HEK293 (cell line): ENCODE results near the gene TRAPPC1.
A peak's percentile ranks its signal among the peaks of the same experiment; 100 is the strongest.

Experiments
- CTCF ChIA-PET: fragments of 350-600 bp; formaldehyde crosslinking; extraction: SDS; loops from one replicate; lab custom pipeline; 2021; ENCODE audit warnings: antibody characterized with exemption; lab: Yijun Ruan, JAX
- POLR2A ChIA-PET: fragments of 300-600 bp; formaldehyde crosslinking; extraction: SDS; loops from one replicate; lab custom pipeline; 2020; ENCODE audit warnings: antibody characterized with exemption, inconsistent platforms; lab: Yijun Ruan, JAX
- H3K27ac ChIP-seq: fragments of 200-500 bp; sonication (Bioruptor generic); 2 replicates; pipeline ENCODE4 v1.5.1; 2014; ENCODE audit warnings: low read depth, low read length, control low read depth, inconsistent platforms; ENCODE audit errors: extremely low read depth
- H3K36me3 ChIP-seq, 2 experiments: fragments of 200-500 bp in 1 of 2; sonication (Bioruptor generic) in 1 of 2; 1 replicate in 1 of 2; 2 replicates in 1 of 2; pipeline ENCODE4 v1.5.1; 2014 to 2017; ENCODE audit warnings: inconsistent platforms in 2 of 2, low read length in 2 of 2; ENCODE audit not compliant: control insufficient read depth in 2 of 2, insufficient read depth in 1 of 2
- H3K4me1 ChIP-seq: fragments of 200-500 bp; sonication (Bioruptor generic); 2 replicates; pipeline ENCODE4 v1.5.1; 2014; ENCODE audit warnings: mild to moderate bottlenecking, low read length, inconsistent platforms; ENCODE audit not compliant: control insufficient read depth, insufficient read depth
- H3K4me3 ChIP-seq: 2 replicates; pipeline ENCODE4 v1.5.1; 2011; ENCODE audit warnings: low read depth, mild to moderate bottlenecking, control low read depth, low read length, moderate library complexity
- H3K9me3 ChIP-seq: fragments of 200-500 bp; sonication (Bioruptor generic); 2 replicates; pipeline ENCODE4 v1.5.1; 2014; ENCODE audit warnings: low read depth, low read length, inconsistent platforms; ENCODE audit not compliant: control insufficient read depth, insufficient read depth
- KLF7 ChIP-seq: fragments of 450-650 bp; formaldehyde crosslinking; IDR thresholded peaks from 2 replicates; pipeline ENCODE4 v1.5.1; 2016; ENCODE audit warnings: missing biosample characterization, missing genetic modification characterization, borderline replicate concordance
- SETDB1 ChIP-seq: IDR thresholded peaks from one replicate; pipeline ENCODE4 v1.6.1; 2017; ENCODE audit warnings: mild to moderate bottlenecking, low read length, moderate library complexity, mixed read lengths; ENCODE audit not compliant: insufficient read length
- ZBTB17 ChIP-seq: fragments of 450-650 bp; formaldehyde crosslinking; IDR thresholded peaks from 2 replicates; pipeline ENCODE4 v1.5.1; 2016; ENCODE audit warnings: missing biosample characterization, missing genetic modification characterization
- ZNF140 ChIP-seq: fragments of 450-650 bp; formaldehyde crosslinking; IDR thresholded peaks from 2 replicates; pipeline ENCODE4 v1.5.1; 2016; ENCODE audit warnings: missing biosample characterization, missing genetic modification characterization
- ZNF18 ChIP-seq: fragments of 450-650 bp; formaldehyde crosslinking; IDR thresholded peaks from 2 replicates; pipeline ENCODE4 v1.5.1; 2016; ENCODE audit warnings: missing biosample characterization, missing genetic modification characterization
- ZNF221 ChIP-seq: fragments of 450-650 bp; formaldehyde crosslinking; IDR thresholded peaks from 2 replicates; pipeline ENCODE4 v1.5.1; 2017; ENCODE audit warnings: missing biosample characterization, missing genetic modification characterization, borderline replicate concordance
- ZNF24 ChIP-seq: fragments of 450-650 bp; formaldehyde crosslinking; IDR thresholded peaks from 2 replicates; pipeline ENCODE4 v1.5.1; 2016; ENCODE audit warnings: missing biosample characterization, missing genetic modification characterization
- ZNF664 ChIP-seq: fragments of 450-650 bp; formaldehyde crosslinking; IDR thresholded peaks from 2 replicates; pipeline ENCODE4 v1.5.1; 2016; ENCODE audit warnings: missing biosample characterization, missing genetic modification characterization
- ZNF768 ChIP-seq: fragments of 450-650 bp; formaldehyde crosslinking; IDR thresholded peaks from 2 replicates; pipeline ENCODE4 v1.5.1; 2018; ENCODE audit warnings: missing biosample characterization, mild to moderate bottlenecking, missing genetic modification characterization
- TF ChIP-seq, protein P1 (sequence below): fragments of 450-650 bp; formaldehyde crosslinking; IDR thresholded peaks from 2 replicates; pipeline ENCODE4 v1.5.1; 2016; ENCODE audit warnings: missing biosample characterization, missing genetic modification characterization, low read depth
- TF ChIP-seq, protein P2 (sequence below): fragments of 450-650 bp; formaldehyde crosslinking; IDR thresholded peaks from 2 replicates; pipeline ENCODE4 v1.5.1; 2017; ENCODE audit warnings: missing biosample characterization, mild to moderate bottlenecking, missing genetic modification characterization, moderate library complexity

TRAPPC1 gene

DNA sequence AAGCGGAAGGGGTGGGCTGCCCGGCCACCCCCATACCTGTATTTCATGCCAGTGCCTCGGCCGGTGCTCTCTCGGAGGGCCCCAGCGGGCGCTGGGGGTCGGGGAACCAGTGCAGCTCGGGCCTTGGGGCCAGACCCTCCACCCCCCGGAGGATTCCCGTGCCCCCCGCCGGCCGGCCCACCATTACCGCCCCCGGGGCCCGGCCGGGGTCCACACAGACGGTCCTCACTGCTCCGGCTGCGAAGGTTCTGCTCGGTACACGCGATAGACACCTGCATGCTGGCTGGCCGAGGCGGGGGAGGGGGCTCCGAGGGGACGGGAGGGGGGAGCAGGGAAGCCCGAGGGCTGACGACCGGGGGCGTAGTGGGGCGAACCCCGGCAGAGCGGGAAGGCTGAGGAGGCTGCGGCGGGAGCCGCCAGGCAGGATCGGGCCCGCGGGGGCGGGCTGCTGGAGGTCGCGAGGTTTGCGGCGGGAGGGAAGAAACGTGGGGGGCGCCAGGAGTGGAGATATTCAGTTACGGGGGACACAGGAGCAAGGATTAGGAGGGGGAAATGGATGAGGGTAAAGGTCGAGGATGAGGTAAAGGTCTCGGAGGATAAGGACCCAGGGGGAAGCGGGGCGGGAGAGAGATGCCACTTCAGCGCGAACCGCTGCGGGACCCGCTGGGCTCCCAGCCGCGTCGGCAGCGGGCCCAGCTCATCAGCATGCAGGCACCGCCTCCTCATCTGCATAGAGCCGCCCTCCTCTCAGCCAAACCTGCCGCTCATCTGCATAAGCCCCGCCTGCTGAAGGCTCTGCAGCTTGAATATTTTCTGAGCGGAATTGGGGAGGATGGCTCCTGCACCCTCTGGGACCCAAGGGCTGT, 2.4 kb downstream of the TRAPPC1 start, which contains the start of gene KCNAB3:
Gene KCNAB3, minus strand, starts transcription at position 699 of the 866 bp plus-strand sequence. Its CDS starts 421 bp downstream, at position 278.
- ChIA-PET POLR2A (interaction anchor here (1.2 kb wide), 2 partner anchors 9 to 14 kb away, joined by 4 read pairs; partner anchors contain the start of gene RNF227), CTCF (no interaction called here)
- Histone ChIP-seq H3K4me3 (no peak within 1 kb of the TSS), H3K36me3 (peaks cover 5 to 41% of the 10 kb centered on the region in 2 experiments; a peak in 2 of 3 replicates), H3K4me1 (peaks cover 5% of the 10 kb centered on the region; the same call in 1 of the 2 replicates), H3K27ac (no peak within 1 kb of the TSS), H3K9me3 (no peaks in the 10 kb centered on the region)
- TF ChIP-seq ZNF140 (tag by site-specific recombination) (peak; percentile 17; the same call in 1 of the 2 replicates), ZNF18 (tag by site-specific recombination) (no peak)

DNA sequence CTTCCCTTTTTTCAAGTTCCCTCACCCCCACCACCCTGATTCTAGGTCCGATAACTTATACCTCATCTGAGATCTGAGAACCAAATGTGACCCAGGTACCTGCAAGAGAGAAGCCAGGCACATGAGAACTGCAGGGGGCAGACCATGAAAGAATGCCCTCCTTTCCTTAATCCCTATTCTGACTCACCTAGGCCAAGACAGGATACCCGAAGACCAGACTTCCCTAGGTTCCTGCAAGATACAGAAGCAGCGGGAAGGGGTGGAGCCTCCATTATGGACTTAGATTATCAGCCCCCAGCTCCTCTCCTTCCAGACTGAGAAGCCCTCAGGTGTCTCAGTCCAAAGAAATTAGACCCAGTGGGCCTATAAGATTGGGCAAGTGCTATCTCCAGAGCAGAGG, 4.2 kb downstream of the TRAPPC1 start:
- ChIA-PET CTCF (no interaction called here), POLR2A (interaction anchor here (1.1 kb wide), 1 partner anchor 12 kb away, joined by 4 read pairs; the partner anchor contains the start of gene RNF227)
- Histone ChIP-seq H3K4me1 (no peaks in the 10 kb centered on the region), H3K36me3 (peaks cover 4 to 46% of the 10 kb centered on the region in 2 experiments; a peak in 2 of 3 replicates), H3K4me3 (no peak overlapping the region), H3K9me3 (no peaks in the 10 kb centered on the region), H3K27ac (no peak overlapping the region; the same call in 1 of the 2 replicates)
- TF ChIP-seq SETDB1 (no peak), ZBTB17 (tag by site-specific recombination) (0 out of 2 replicates have a peak, but pooled peaks have one; percentile 15)

- H3K36me3 ChIP-seq: peaks cover 4 to 23% of the 10 kb centered on the region in 2 experiments; a peak in 2 of 3 replicates
- ChIA-PET CTCF (interaction anchor here (0.6 to 1.5 kb wide), 2 partner anchors 9 to 58 kb away, joined by 3 to 5 read pairs; partner anchors contain the start of genes CNTROB and TRAPPC1), POLR2A (interaction anchor here (2.1 kb wide), 1 partner anchor 9 kb away, joined by 7 read pairs; the partner anchor contains the start of genes CNTROB and TRAPPC1)
- H3K27ac ChIP-seq: no peak overlapping the region
- no peak overlapping the region for H3K4me3 ChIP-seq
- H3K4me1 ChIP-seq: no peaks in the 10 kb centered on the region
- TF ChIP-seq ZNF768 (no peak), ZNF664 (tag by site-specific recombination) (no peak), ZNF24 (tag by site-specific recombination) (no peak), KLF7 (tag by site-specific recombination) (no peak), ZNF18 (tag by site-specific recombination) (no peak), ZNF221 (tag by site-specific recombination) (no peak), ZNF140 (tag by site-specific recombination) (no peak), ZBTB17 (tag by site-specific recombination) (no peak)
- TF ChIP-seq, protein P1, sequence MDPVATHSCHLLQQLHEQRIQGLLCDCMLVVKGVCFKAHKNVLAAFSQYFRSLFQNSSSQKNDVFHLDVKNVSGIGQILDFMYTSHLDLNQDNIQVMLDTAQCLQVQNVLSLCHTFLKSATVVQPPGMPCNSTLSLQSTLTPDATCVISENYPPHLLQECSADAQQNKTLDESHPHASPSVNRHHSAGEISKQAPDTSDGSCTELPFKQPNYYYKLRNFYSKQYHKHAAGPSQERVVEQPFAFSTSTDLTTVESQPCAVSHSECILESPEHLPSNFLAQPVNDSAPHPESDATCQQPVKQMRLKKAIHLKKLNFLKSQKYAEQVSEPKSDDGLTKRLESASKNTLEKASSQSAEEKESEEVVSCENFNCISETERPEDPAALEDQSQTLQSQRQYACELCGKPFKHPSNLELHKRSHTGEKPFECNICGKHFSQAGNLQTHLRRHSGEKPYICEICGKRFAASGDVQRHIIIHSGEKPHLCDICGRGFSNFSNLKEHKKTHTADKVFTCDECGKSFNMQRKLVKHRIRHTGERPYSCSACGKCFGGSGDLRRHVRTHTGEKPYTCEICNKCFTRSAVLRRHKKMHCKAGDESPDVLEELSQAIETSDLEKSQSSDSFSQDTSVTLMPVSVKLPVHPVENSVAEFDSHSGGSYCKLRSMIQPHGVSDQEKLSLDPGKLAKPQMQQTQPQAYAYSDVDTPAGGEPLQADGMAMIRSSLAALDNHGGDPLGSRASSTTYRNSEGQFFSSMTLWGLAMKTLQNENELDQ (tag by site-specific recombination): no peak
- TF ChIP-seq, protein P2, sequence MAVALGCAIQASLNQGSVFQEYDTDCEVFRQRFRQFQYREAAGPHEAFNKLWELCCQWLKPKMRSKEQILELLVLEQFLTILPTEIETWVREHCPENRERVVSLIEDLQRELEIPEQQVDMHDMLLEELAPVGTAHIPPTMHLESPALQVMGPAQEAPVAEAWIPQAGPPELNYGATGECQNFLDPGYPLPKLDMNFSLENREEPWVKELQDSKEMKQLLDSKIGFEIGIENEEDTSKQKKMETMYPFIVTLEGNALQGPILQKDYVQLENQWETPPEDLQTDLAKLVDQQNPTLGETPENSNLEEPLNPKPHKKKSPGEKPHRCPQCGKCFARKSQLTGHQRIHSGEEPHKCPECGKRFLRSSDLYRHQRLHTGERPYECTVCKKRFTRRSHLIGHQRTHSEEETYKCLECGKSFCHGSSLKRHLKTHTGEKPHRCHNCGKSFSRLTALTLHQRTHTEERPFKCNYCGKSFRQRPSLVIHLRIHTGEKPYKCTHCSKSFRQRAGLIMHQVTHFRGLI (tag by site-specific recombination): no peak
- H3K9me3 ChIP-seq: no peaks in the 10 kb centered on the region
Observed at GRCh38 chr17:7922845-7923628, 8.7 kb downstream of the TRAPPC1 start.
